Effector memory CD8-positive, alpha-beta T cell (primary cell): ENCODE data around the gene MAPK12.
"Not testable (repeated sequence)": the region's sequence is repeated elsewhere in the genome, so short reads cannot be mapped to it uniquely, and the experiment has no call there.

ENCODE experiments used
- ATAC-seq: fragments of 150-1000 bp; cut with Tn5 transposase; replicated peaks from 2 replicates; pipeline ENCODE4 v1.10.0; 2021; ENCODE audit warnings: mild to moderate bottlenecking, moderate library complexity
- DNase-seq, 3 experiments: peaks; one replicate each; pipeline ENCODE4 v3.0.0; 2021
- H3K27ac Mint-ChIP-seq, 2 donors: one replicate each; pipeline ENCODE4 v1.8.0; 2022; ENCODE audit warnings: mild to moderate bottlenecking in 2 of 2, mixed read lengths in 2 of 2, moderate library complexity in 2 of 2
- H3K27me3 Mint-ChIP-seq, 2 donors: one replicate each; pipeline ENCODE4 v1.8.0; 2022; ENCODE audit warnings: mixed read lengths in 2 of 2
- H3K36me3 Mint-ChIP-seq: one replicate; pipeline ENCODE4 v1.8.0; 2022; ENCODE audit warnings: mild to moderate bottlenecking, moderate library complexity, mixed read lengths; ENCODE audit not compliant: insufficient read depth
- H3K4me1 Mint-ChIP-seq, 2 donors: one replicate each; pipeline ENCODE4 v1.8.0; 2022; ENCODE audit warnings: low read depth in 2 of 2, mixed read lengths in 2 of 2
- H3K4me3 Mint-ChIP-seq, 2 donors: one replicate each; pipeline ENCODE4 v1.8.0; 2022; ENCODE audit warnings: mild to moderate bottlenecking in 2 of 2, mixed read lengths in 2 of 2, moderate library complexity in 2 of 2
- H3K9me3 Mint-ChIP-seq, 2 donors: one replicate each; pipeline ENCODE4 v1.8.0; 2022; ENCODE audit warnings: mixed read lengths in 2 of 2

MAPK12 gene

GRCh38 chr22:50274311-50274710 lies 12.8 kb upstream of the MAPK12 start:
- H3K9me3 Mint-ChIP-seq, result no peaks in the 10 kb centered on the region
- ATAC-seq (no peak), DNase-seq (peak in 2 of 3 experiments; percentile 27 to 28)

DNA sequence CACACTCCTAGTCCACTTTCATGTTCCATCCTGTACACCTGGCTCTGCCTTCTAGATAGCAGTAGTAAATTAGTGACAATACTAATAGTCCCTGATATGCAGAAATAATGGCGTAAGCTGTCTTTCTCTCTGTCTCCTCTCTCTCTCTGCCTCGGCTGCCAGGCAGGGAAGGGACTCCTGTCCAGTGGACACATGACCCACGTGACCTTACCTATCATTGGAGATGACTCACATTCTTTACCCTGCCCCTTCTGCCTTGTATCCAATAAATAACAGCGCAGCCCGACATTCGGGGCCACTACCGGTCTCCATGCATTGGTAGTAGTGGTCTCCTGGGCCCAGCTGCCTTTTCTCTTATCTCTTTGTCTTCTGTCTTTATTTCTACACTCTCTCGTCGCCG lies 12.3 kb upstream of the MAPK12 start:
- ATAC-seq, H3K4me3 Mint-ChIP-seq, DNase-seq, H3K27me3 Mint-ChIP-seq, H3K9me3 Mint-ChIP-seq: not testable (repeated sequence)
- Mint-ChIP-seq H3K36me3 (peaks cover 12% of the 10 kb centered on the region), H3K4me1 (peaks cover 8 to 13% of the 10 kb centered on the region in 2 donors), H3K27ac (peak overlapping the region in 1 of 2 donors; percentile 33)

More at GRCh38 chr22:50274311-50274710, 12.8 kb upstream of the MAPK12 start:
- H3K27me3 Mint-ChIP-seq, result peaks cover 0 to 7% of the 10 kb centered on the region in 2 donors
- H3K4me1 Mint-ChIP-seq, result peaks cover 8 to 13% of the 10 kb centered on the region in 2 donors
- no peak overlapping the region for H3K27ac Mint-ChIP-seq
- no peak overlapping the region for H3K4me3 Mint-ChIP-seq
- peaks cover 12% of the 10 kb centered on the region for H3K36me3 Mint-ChIP-seq

DNA sequence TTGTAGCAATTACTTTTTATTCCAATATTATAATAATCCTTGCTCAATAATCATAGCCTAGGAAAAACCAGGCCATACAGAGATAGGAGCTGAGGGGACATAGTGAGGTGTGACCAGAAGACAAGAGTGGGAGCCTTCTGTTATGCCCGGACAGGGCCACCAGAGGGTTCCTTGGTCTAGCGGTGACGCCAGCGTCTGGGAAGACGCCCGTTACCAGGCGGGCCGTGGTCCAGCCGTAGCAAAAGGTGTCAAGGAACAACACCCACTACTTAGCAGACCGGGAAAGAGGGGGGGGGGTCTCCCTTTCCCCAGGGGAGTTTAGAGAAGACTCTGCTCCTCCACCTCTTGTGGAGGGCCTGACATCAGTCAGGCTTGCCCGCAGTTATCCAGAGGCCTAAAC lies 11.9 kb upstream of the MAPK12 start:
- DNase-seq, ATAC-seq, H3K9me3 Mint-ChIP-seq, H3K27me3 Mint-ChIP-seq, H3K4me3 Mint-ChIP-seq: not testable (repeated sequence)
- peak overlapping the region in 1 of 2 donors; percentile 33 for H3K27ac Mint-ChIP-seq
- H3K36me3 Mint-ChIP-seq, result peaks cover 12% of the 10 kb centered on the region
- H3K4me1 Mint-ChIP-seq, result peaks cover 8 to 13% of the 10 kb centered on the region in 2 donors

DNA sequence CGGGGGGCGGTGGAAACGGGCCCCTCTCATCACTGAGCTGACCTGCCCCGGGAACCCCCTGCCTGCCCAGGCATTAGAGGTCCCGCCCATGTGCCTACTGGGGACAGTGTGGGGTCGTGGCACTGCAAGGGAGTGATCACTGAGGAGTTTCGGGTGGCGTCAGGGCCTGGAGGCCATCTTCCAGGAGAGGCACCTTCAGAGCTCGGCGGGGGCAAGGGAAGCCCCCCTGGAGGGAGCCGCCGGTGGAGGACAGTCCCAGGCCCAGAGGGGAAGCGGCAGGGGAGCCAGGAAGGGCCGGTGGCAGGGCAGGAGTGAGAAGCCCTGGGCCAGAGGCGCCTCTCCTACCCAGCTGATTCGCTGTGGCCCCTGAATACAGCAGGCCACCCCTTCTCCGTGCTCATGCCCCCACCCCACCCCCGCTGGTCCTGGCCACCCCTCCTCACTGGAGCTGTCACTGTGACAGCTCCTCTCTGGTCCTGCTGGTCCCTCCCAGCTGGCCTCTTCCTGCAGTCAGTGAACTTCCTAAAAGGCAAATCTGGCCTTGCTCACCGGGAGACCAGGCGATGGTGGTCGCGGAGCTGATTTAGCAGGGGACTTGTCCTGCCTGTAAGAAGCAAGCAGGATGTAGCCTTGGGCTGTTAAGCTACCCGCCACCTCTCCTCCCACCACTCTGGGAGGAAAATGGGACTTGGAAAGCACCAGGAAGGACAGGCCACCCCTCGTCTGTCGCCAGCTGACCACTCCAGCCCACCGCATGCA lies 10.7 kb upstream of the MAPK12 start:
- Mint-ChIP-seq H3K4me3 (peak overlapping the region in 1 of 2 donors; percentile 40), H3K4me1 (peaks cover 8 to 13% of the 10 kb centered on the region in 2 donors), H3K27me3 (peaks cover 0 to 7% of the 10 kb centered on the region in 2 donors), H3K9me3 (no peaks in the 10 kb centered on the region), H3K36me3 (peaks cover 12% of the 10 kb centered on the region), H3K27ac (no peak overlapping the region)
- ATAC-seq (no peak), DNase-seq (no peak)

DNA sequence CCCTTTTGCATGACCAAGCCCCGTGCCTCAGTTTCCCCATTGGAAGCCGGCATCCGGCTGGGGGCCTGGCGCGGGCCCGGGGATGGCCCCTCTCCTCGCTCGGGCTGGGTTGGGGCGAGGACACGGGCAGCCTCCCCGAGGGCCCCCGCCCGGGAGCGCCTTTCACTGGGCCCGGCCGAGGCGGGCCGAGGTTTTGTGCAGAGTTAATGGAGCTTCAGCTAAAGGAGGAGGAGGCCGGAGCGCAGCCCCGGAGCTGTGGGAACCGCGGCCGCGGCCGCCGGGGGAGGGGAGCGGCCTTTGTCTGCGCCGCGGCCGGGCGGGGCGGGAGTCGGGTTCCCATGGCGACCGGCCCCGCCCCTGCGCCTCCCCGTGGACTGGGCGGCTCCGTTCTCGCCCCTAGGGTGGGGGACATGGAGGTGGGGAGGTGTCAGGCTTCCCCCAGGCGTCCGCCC lies 10.1 kb upstream of the MAPK12 start:
- H3K36me3 Mint-ChIP-seq, result peaks cover 10% of the 10 kb centered on the region

GRCh38 chr22:50270666-50271394 lies 9.3 kb upstream of the MAPK12 start:
- peaks cover 8 to 13% of the 10 kb centered on the region in 2 donors for H3K4me1 Mint-ChIP-seq
- ATAC-seq (peak; percentile 70), DNase-seq (peak; percentile 69 to 74 (median 73))
- peaks cover 0 to 7% of the 10 kb centered on the region in 2 donors for H3K27me3 Mint-ChIP-seq
- H3K4me3 Mint-ChIP-seq, result peak overlapping the region; percentile 74 to 79
- peaks cover 7% of the 10 kb centered on the region for H3K36me3 Mint-ChIP-seq
- H3K27ac Mint-ChIP-seq, result no peak overlapping the region
- no peaks in the 10 kb centered on the region for H3K9me3 Mint-ChIP-seq

More for the DNA sequence above, 10.1 kb upstream of the MAPK12 start:
- peak overlapping the region in 1 of 2 donors; percentile 74 for H3K4me3 Mint-ChIP-seq
- H3K9me3 Mint-ChIP-seq, result no peaks in the 10 kb centered on the region
- peak; percentile 11 for ATAC-seq
- H3K27me3 Mint-ChIP-seq, result peaks cover 0 to 7% of the 10 kb centered on the region in 2 donors
- H3K27ac Mint-ChIP-seq, result no peak overlapping the region
- DNase-seq, result peak; percentile 36 to 38 (median 37)
- peaks cover 8 to 13% of the 10 kb centered on the region in 2 donors for H3K4me1 Mint-ChIP-seq

- Mint-ChIP-seq H3K27me3 (peaks cover 0 to 7% of the 10 kb centered on the region in 2 donors), H3K4me1 (peaks cover 8 to 13% of the 10 kb centered on the region in 2 donors), H3K9me3 (no peaks in the 10 kb centered on the region), H3K27ac (no peak within 1 kb of the TSS), H3K4me3 (peak within 1 kb of the TSS; percentile 74 to 79), H3K36me3 (peaks cover 2% of the 10 kb centered on the region)
- DNase-seq (peak; percentile 54 to 67 (median 63)), ATAC-seq (peak; percentile 71)
Observed at GRCh38 chr22:50269970-50270665, 8.6 kb upstream of the MAPK12 start, which contains the start of gene MAPK11. MAPK11 (minus strand) TSS chr22:50270380; CDS start chr22:50270292, 88 bp downstream.

GRCh38 chr22:50269573-50269969 lies 8.1 kb upstream of the MAPK12 start:
- H3K4me1 Mint-ChIP-seq, result peaks cover 8 to 12% of the 10 kb centered on the region in 2 donors
- no peaks in the 10 kb centered on the region for H3K36me3 Mint-ChIP-seq
- no peaks in the 10 kb centered on the region for H3K9me3 Mint-ChIP-seq
- no peak for ATAC-seq
- DNase-seq, result no peak
- H3K27ac Mint-ChIP-seq, result no peak overlapping the region
- H3K27me3 Mint-ChIP-seq, result peaks cover 0 to 7% of the 10 kb centered on the region in 2 donors
- peak overlapping the region; percentile 66 to 70 for H3K4me3 Mint-ChIP-seq

DNA sequence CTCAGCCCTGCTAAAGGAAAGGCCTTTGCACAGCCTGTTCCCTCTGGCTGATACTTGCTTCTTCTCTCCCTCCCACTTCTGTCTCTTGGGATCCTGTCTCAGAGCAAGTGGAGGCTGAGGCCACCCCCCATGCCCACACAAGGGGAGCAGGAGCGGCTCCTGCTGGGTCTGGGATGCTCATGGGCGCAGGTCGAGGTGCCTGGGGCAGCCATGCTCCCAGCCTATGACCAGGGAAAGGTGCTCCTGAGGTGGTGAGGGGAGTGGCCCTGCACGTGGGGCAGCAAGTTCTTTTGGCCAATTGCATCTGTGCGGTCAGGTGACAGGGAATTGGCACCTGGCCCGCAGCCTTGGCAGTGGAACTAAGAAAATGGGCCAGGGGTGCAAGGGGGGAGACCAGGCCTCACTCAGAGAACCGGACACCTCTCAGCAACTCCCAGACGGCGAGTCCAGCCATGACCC lies 7.2 kb upstream of the MAPK12 start:
- Mint-ChIP-seq H3K27me3 (peaks cover 0 to under 1% of the 10 kb centered on the region in 2 donors), H3K9me3 (no peaks in the 10 kb centered on the region), H3K4me3 (peak overlapping the region; percentile 32 to 66), H3K36me3 (no peaks in the 10 kb centered on the region), H3K4me1 (peaks cover 4 to 6% of the 10 kb centered on the region in 2 donors), H3K27ac (no peak overlapping the region)
- no peak for DNase-seq
- ATAC-seq, result no peak

- peak in 1 of 3 experiments; percentile 20 for DNase-seq
- Mint-ChIP-seq H3K27me3 (peaks cover 6 to 8% of the 10 kb centered on the region in 2 donors), H3K9me3 (no peaks in the 10 kb centered on the region), H3K27ac (no peak overlapping the region), H3K4me1 (peaks cover 4 to 6% of the 10 kb centered on the region in 2 donors), H3K4me3 (no peak overlapping the region), H3K36me3 (no peaks in the 10 kb centered on the region)
- no peak for ATAC-seq
Observed at GRCh38 chr22:50267591-50268390, 6.3 kb upstream of the MAPK12 start.

- peaks cover 14 to 16% of the 10 kb centered on the region in 2 donors for H3K27me3 Mint-ChIP-seq
- no peak overlapping the region for H3K27ac Mint-ChIP-seq
- H3K36me3 Mint-ChIP-seq, result no peaks in the 10 kb centered on the region
- H3K4me3 Mint-ChIP-seq, result no peak overlapping the region
- DNase-seq (no peak), ATAC-seq (no peak)
- H3K9me3 Mint-ChIP-seq, result no peaks in the 10 kb centered on the region
- peaks cover 8 to 9% of the 10 kb centered on the region in 2 donors for H3K4me1 Mint-ChIP-seq
Observed at GRCh38 chr22:50266994-50267393, 5.5 kb upstream of the MAPK12 start.

DNA sequence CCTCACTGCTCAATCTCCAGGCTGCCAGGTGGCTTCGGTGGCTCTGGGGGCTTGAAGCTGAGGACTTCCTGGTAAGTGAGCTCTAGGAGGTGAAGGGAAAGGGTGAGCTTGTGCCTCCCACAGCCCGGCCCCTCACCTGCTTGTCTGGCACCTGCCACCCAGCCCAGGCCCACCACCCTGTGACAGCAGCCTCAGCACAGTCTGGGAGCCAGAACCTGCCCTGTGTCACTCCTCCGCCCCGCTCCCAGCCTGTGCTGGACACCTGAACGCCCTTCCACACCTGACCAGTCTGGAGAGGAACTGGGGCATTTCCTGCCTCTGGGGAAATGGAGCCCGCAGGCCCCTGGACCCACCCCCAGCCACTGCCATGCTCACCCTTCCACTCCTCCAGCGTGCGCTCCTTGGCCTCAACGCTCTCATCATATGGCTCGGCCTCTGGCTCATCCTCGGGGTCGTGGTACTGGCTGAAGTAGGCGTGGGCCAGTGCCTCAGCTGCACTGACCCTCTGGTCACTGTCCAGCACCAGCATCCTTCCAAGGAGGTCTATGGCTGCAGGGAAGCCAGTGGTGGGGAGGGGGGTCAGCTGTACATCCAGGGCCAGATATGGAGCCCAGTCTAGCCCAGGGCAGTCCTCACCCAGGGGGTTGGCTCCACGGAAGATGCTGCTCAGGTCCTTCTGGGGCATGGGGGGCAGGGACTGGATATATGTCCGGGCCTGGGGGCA lies 3.6 kb upstream of the MAPK12 start:
- H3K27ac Mint-ChIP-seq, result no peak overlapping the region
- peaks cover 6 to 8% of the 10 kb centered on the region in 2 donors for H3K4me1 Mint-ChIP-seq
- H3K4me3 Mint-ChIP-seq, result peak overlapping the region in 1 of 2 donors; percentile 42

More for the DNA sequence above, 3.6 kb upstream of the MAPK12 start:
- Mint-ChIP-seq H3K9me3 (no peaks in the 10 kb centered on the region), H3K27me3 (peaks cover 16 to 20% of the 10 kb centered on the region in 2 donors), H3K36me3 (no peaks in the 10 kb centered on the region)
- no peak for DNase-seq
- ATAC-seq, result no peak
